GM12878 (cell line): ENCODE measurements around the gene AP1S1. TPM values are rescaled to one million over a fixed set of nuclear protein-coding genes. Genes with fewer than 3 reads are reported as not detected.

Experiments
- ATAC-seq: fragments of 200-7000 bp; cut with Tn5 transposase; 3 replicates; pipeline ENCODE4 v1.9.1; 2020; ENCODE audit warnings: mild to moderate bottlenecking, moderate library complexity
- BruUV-seq: library from RNA; stranded (reverse); fragments of 400-500 nt; replicated peaks from 2 replicates; lab custom pipeline; 2021; lab: Mats Ljungman, UMichigan
- CTCF ChIA-PET: fragments of 300-600 bp; sonication (Branson Sonifier 250); formaldehyde crosslinking; extraction: SDS; loops from one replicate; lab custom pipeline; 2021; ENCODE audit warnings: inconsistent platforms; lab: Yijun Ruan, JAX
- POLR2A ChIA-PET: fragments of 350-600 bp; formaldehyde crosslinking; extraction: SDS; loops from one replicate; lab custom pipeline; 2021; ENCODE audit warnings: inconsistent platforms; lab: Charles Lee
- RAD21 ChIA-PET: fragments of 300-600 bp; sonication (Branson Sonifier 250); formaldehyde crosslinking; loops from one replicate; lab custom pipeline; 2023; ENCODE audit warnings: antibody characterized with exemption; ENCODE audit not compliant: unreplicated experiment; lab: Charles Lee
- SMC1A ChIA-PET: fragments of 300-600 bp; sonication (Branson Sonifier 250); formaldehyde crosslinking; loops from one replicate; lab custom pipeline; 2023; ENCODE audit not compliant: unreplicated experiment, uncharacterized antibody; lab: Charles Lee
- DNase-seq: peaks from one replicate; pipeline ENCODE4 v3.0.0-alpha.2; 2011; ENCODE audit warnings: low read depth, low spot score
- FAIRE-seq: peaks from 3 replicates; lab custom pipeline; 2011; peaks lifted over from hg19 to GRCh38; lab: Jason Lieb, UNC
- H2AFZ ChIP-seq: 2 replicates; pipeline ENCODE4 v1.6.0; 2011; ENCODE audit warnings: low read depth, low read length, control low read depth; ENCODE audit not compliant: control insufficient read depth
- H3K27ac ChIP-seq: 2 replicates; pipeline ENCODE4 v1.5.1; 2011; ENCODE audit warnings: control low read depth; ENCODE audit not compliant: control insufficient read depth, insufficient read depth
- H3K27me3 ChIP-seq, 2 experiments: replicated peaks in 1 of 2; 2 replicates each; pipeline versions ENCODE4 v1.6.0 to v1.6.1; 2011; ENCODE audit warnings: low read length in 1 of 2; ENCODE audit not compliant: control insufficient read depth in 2 of 2, insufficient read depth in 2 of 2
- H3K36me3 ChIP-seq, 2 experiments: 2 replicates each; pipeline ENCODE4 v1.5.1; 2011; ENCODE audit warnings: low read length in 1 of 2; ENCODE audit not compliant: control insufficient read depth in 2 of 2, insufficient read depth in 2 of 2
- H3K4me1 ChIP-seq: 2 replicates; pipeline ENCODE4 v1.6.1; 2011; ENCODE audit warnings: mild to moderate bottlenecking, low read length, moderate library complexity, mixed read lengths; ENCODE audit not compliant: control insufficient read depth, insufficient read depth
- H3K4me2 ChIP-seq: 2 replicates; pipeline ENCODE4 v1.6.0; 2011; ENCODE audit warnings: control low read depth; ENCODE audit not compliant: control insufficient read depth, insufficient read depth
- H3K4me3 ChIP-seq: fragments of 200-600 bp; sonication (generic); 2 replicates; pipeline ENCODE4 v1.5.1; 2016
- H3K79me2 ChIP-seq: 2 replicates; pipeline ENCODE4 v1.6.0; 2011; ENCODE audit warnings: low read length; ENCODE audit not compliant: control insufficient read depth, insufficient read depth
- H3K9ac ChIP-seq: 2 replicates; pipeline ENCODE4 v1.8.0; 2011; ENCODE audit warnings: low read length, control low read depth, mixed read lengths; ENCODE audit not compliant: control insufficient read depth, insufficient read depth
- H3K9me3 ChIP-seq: replicated peaks from 3 replicates; pipeline ENCODE4 v1.5.1; 2011; ENCODE audit warnings: mild to moderate bottlenecking, low read length; ENCODE audit not compliant: control insufficient read depth, insufficient read depth
- H4K20me1 ChIP-seq: 2 replicates; pipeline ENCODE4 v1.6.0; 2011; ENCODE audit not compliant: control insufficient read depth, insufficient read depth
- CBX5 ChIP-seq: sonication (generic); IDR thresholded peaks from 2 replicates; pipeline ENCODE4 v1.6.1; 2016; ENCODE audit warnings: low read depth, moderate library complexity, mild to moderate bottlenecking, inconsistent platforms
- MYB ChIP-seq: fragments of 150-350 bp; IDR thresholded peaks from 2 replicates; pipeline ENCODE4 v1.6.1; 2014; ENCODE audit warnings: mild to moderate bottlenecking, low read depth, low read length, borderline replicate concordance
- NFXL1 ChIP-seq: fragments of 450-650 bp; IDR thresholded peaks from 2 replicates; pipeline ENCODE4 v1.6.1; 2017; ENCODE audit warnings: antibody characterized with exemption, mild to moderate bottlenecking, borderline replicate concordance
- SIX5 ChIP-seq: IDR thresholded peaks from 2 replicates; pipeline ENCODE4 v1.6.1; 2011; ENCODE audit warnings: mild to moderate bottlenecking, low read depth, low read length, moderate library complexity; ENCODE audit not compliant: severe bottlenecking
- STAT1 ChIP-seq: fragments of 450-650 bp; conservative IDR thresholded peaks from 2 replicates; pipeline ENCODE4 v1.6.1; 2014; ENCODE audit warnings: antibody characterized with exemption, mild to moderate bottlenecking
- USF2 ChIP-seq: IDR thresholded peaks from 2 replicates; pipeline ENCODE4 v1.6.1; 2011; ENCODE audit warnings: low read depth, low read length, improper control_type of control experiment, borderline replicate concordance
- ZBTB33 ChIP-seq: fragments of 450-650 bp; IDR thresholded peaks from 2 replicates; pipeline ENCODE4 v1.6.1; 2017; ENCODE audit warnings: mild to moderate bottlenecking
- ZZZ3 ChIP-seq: IDR thresholded peaks from 2 replicates; pipeline ENCODE4 v1.6.1; 2011; ENCODE audit warnings: low read depth; ENCODE audit not compliant: control insufficient read depth, insufficient read length
- WGBS: methylation state at CpG from one replicate; pipeline ENCODE4 v1.1.6; 2016; ENCODE audit warnings: low lambda C conversion rate; ENCODE audit not compliant: insufficient replicate concordance, insufficient coverage; ENCODE audit errors: missing lambda C conversion rate; 5-methylcytosine and 5-hydroxymethylcytosine counted together
- in situ Hi-C: fragments of 300-500 bp; cut with MboI; formaldehyde crosslinking; loops from 9 replicates; pipeline ENCODE4 v1.14.3; 2018; ENCODE audit warnings: mixed read lengths
- intact Hi-C: fragments of 100-400 bp; cut with micrococcal nuclease; formaldehyde crosslinking; loops from one replicate; pipeline ENCODE4 v1.14.2; 2022; ENCODE audit not compliant: unreplicated experiment
- polyA plus RNA-seq, 11 experiments: library from polyadenylated mRNA; depleted of rRNA in 4 of 11; unstranded in 6 of 11; stranded (reverse) in 5 of 11; fragments of >200 nt; fragmentation: Nextera tagmentation in 4 of 11; fragmentation: Illumina TruSeq in 1 of 11; extraction: Ambion mirVana in 4 of 11; extraction: Trizol in 1 of 11; gene quantifications; 1 replicate in 1 of 11; 2 replicates in 10 of 11; pipeline versions ENCODE4 v1.2.1 to v1.2.3, GENCODE V29; 2011 to 2016; ENCODE audit warnings: inconsistent platforms in 2 of 11, missing spikeins in 2 of 11, low read depth in 1 of 11
- total RNA-seq, 4 experiments: library from RNA; depleted of rRNA in 3 of 4; stranded (reverse); fragments of >200 nt in 3 of 4; fragmentation: Illumina TruSeq in 1 of 4; extraction: Trizol in 1 of 4; gene quantifications; 2 replicates each; pipeline versions ENCODE4 v1.2.1 to v1.2.3, GENCODE V29; 2013 to 2021

AP1S1 gene
- total and polyA plus RNA-seq, 10 of the 15 experiments (the other 5 are each of a cell fraction or from before 2014, with no cell fraction given) = 2.5 to 121 (median 54.9) TPM

- CTCF ChIA-PET = interaction anchor here (0.6 to 7.8 kb wide), 6 partner anchors 10 to 29 kb away, joined by 3 to 112 read pairs (median 3); partner anchors contain the start of genes SERPINE1 and VGF
- in situ Hi-C loops (no loop called here), intact Hi-C loops (no loop called here)
- Histone ChIP-seq H3K27me3 (no peaks in the 10 kb centered on the region), H3K36me3 (peaks cover 5 to 6% of the 10 kb centered on the region in 2 experiments; a peak in 3 of 4 replicates), H3K27ac (peak overlapping the region; percentile 65), H3K79me2 (peaks cover 9% of the 10 kb centered on the region), H3K4me1 (peaks cover 3% of the 10 kb centered on the region; the same call in 1 of the 2 replicates), H3K4me3 (peak overlapping the region; percentile 85), H4K20me1 (no peaks in the 10 kb centered on the region), H2AFZ (no peak overlapping the region), H3K4me2 (peak overlapping the region; percentile 79), H3K9me3 (no peaks in the 10 kb centered on the region), H3K9ac (peak overlapping the region; percentile 82)
- POLR2A ChIA-PET = interaction anchor here (0.5 to 2.0 kb wide), 4 partner anchors 13 to 290 kb away, joined by 3 to 5 read pairs (median 4); no protein-coding TSS in a partner anchor
- WGBS = 0% methylated on average over 4 of the region's 4 CpGs
- FAIRE-seq (peak; percentile 44), ATAC-seq (peak; percentile 46), DNase-seq (no peak)
- TF ChIP-seq CBX5 (no peak), ZZZ3 (no peak), MYB (no peak), USF2 (no peak), ZBTB33 (no peak), SIX5 (no peak), NFXL1 (no peak), STAT1 (no peak)
- no TSS peak for BruUV-seq
- RAD21 ChIA-PET = interaction anchor here (0.6 to 3.8 kb wide), 6 partner anchors 12 to 460 kb away, joined by 3 to 18 read pairs (median 4); no protein-coding TSS in a partner anchor
- SMC1A ChIA-PET = interaction anchor here (1.0 kb wide), 1 partner anchor 11 kb away, joined by 3 read pairs; no protein-coding TSS in a partner anchor
Observed at GRCh38 chr7:101155303-101155702, 1.0 kb downstream of the AP1S1 start.
